ENCODE measurements around the gene N4BP2L2. TPM values are rescaled to one million over a fixed set of nuclear protein-coding genes. Genes with fewer than 3 reads are reported as not detected.
A peak's percentile ranks its signal among the peaks of the same experiment; 100 is the strongest.

Gene N4BP2L2
- total and polyA plus RNA-seq, 2 of the 13 experiments (the other 11 are each of a cell fraction or from before 2014, with no cell fraction given): 58.9 to 81.2 TPM

DNA sequence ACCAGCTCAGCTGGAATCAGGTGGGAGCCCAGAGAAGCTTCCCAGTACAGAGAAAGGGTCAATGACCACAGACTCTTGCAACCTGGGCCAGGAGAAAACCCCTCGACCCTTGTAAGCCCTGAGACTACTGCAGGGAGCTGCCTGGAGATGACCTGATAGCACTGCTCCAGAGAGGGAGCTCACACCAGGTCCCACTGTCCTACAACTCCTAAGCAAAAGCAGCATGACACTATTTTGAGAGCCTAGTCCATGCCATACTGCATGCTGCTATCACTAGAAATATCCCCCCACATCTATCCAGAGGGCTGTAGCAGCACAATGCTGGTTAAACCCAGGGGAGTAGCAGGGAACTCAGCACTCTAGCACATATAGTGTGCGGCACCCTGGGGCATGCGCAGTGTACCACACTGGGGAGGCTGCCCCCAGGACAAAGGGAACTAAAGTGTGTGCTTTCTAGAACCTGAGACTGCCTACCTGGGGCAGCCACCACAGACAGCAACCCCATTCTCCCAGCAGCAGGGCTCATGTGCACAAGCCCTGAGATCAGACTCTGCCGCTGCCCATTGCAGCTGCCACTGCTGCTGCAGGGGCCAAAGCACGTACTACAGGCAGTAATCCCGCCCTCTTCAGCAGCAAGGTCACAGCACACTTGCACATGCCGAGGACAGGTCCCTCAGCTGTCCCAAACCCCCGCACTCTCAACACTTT is 83.6 kb downstream of the N4BP2L2 start (continued):
- TF ChIP-seq SMAD3 (CRISPR knock-in tag; IDR thresholded peaks at IDR 0.05): 0 out of 2 replicates have a peak, but pooled peaks have one; percentile 33
- TF ChIP-seq LBX2 (CRISPR knock-in tag; IDR thresholded peaks at IDR 0.05; ENCODE audit: borderline replicate concordance): no peak
- no peak for TF ChIP-seq PCBP1 (IDR thresholded peaks at IDR 0.05; ENCODE audit: borderline replicate concordance, low read depth, low read length)
- TF ChIP-seq ZNF451 (CRISPR knock-in tag; IDR thresholded peaks at IDR 0.05): 0 out of 2 replicates have a peak, but pooled peaks have one; percentile 37
- peak; percentile 85 for TF ChIP-seq HDAC2 (CRISPR knock-in tag; IDR thresholded peaks at IDR 0.05)
- no peak for TF ChIP-seq ARHGAP35 (CRISPR knock-in tag; IDR thresholded peaks at IDR 0.05; ENCODE audit: borderline replicate concordance)
- no peak for TF ChIP-seq THAP11 (CRISPR knock-in tag; IDR thresholded peaks at IDR 0.05)
- no peak for TF ChIP-seq HCFC1 (IDR thresholded peaks at IDR 0.05; ENCODE audit: low read depth, low read length)
- no peak for TF ChIP-seq ZNF468 (CRISPR knock-in tag; IDR thresholded peaks at IDR 0.05)
- TF ChIP-seq, protein P1, sequence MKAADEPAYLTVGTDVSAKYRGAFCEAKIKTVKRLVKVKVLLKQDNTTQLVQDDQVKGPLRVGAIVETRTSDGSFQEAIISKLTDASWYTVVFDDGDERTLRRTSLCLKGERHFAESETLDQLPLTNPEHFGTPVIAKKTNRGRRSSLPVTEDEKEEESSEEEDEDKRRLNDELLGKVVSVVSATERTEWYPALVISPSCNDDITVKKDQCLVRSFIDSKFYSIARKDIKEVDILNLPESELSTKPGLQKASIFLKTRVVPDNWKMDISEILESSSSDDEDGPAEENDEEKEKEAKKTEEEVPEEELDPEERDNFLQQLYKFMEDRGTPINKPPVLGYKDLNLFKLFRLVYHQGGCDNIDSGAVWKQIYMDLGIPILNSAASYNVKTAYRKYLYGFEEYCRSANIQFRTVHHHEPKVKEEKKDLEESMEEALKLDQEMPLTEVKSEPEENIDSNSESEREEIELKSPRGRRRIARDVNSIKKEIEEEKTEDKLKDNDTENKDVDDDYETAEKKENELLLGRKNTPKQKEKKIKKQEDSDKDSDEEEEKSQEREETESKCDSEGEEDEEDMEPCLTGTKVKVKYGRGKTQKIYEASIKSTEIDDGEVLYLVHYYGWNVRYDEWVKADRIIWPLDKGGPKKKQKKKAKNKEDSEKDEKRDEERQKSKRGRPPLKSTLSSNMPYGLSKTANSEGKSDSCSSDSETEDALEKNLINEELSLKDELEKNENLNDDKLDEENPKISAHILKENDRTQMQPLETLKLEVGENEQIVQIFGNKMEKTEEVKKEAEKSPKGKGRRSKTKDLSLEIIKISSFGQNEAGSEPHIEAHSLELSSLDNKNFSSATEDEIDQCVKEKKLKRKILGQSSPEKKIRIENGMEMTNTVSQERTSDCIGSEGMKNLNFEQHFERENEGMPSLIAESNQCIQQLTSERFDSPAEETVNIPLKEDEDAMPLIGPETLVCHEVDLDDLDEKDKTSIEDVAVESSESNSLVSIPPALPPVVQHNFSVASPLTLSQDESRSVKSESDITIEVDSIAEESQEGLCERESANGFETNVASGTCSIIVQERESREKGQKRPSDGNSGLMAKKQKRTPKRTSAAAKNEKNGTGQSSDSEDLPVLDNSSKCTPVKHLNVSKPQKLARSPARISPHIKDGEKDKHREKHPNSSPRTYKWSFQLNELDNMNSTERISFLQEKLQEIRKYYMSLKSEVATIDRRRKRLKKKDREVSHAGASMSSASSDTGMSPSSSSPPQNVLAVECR (CRISPR knock-in tag; IDR thresholded peaks at IDR 0.05; ENCODE audit: borderline replicate concordance): peak; percentile 60; the same call in 1 of the 2 replicates
- peak; percentile 38; the same call in 1 of the 2 replicates for TF ChIP-seq BCL6 (CRISPR knock-in tag; IDR thresholded peaks at IDR 0.05)
- TF ChIP-seq ZNF781 (CRISPR knock-in tag; IDR thresholded peaks at IDR 0.05; ENCODE audit: borderline replicate concordance, not compliant biosample characterization): no peak
- TF ChIP-seq HNRNPLL (IDR thresholded peaks at IDR 0.05; ENCODE audit: low read depth, low read length, poor library complexity, severe bottlenecking): peak; percentile 23
- TF ChIP-seq HIVEP1 (CRISPR knock-in tag; IDR thresholded peaks at IDR 0.05): no peak
- no peak for TF ChIP-seq ZC3H13 (CRISPR knock-in tag; IDR thresholded peaks at IDR 0.05)
- no peak for TF ChIP-seq CREB3 (CRISPR knock-in tag; IDR thresholded peaks at IDR 0.05)
- no peak for TF ChIP-seq CREBL2 (CRISPR knock-in tag; IDR thresholded peaks at IDR 0.05; ENCODE audit: borderline replicate concordance)
- TF ChIP-seq NFIB (CRISPR knock-in tag; IDR thresholded peaks at IDR 0.05; ENCODE audit: borderline replicate concordance): no peak
- TF ChIP-seq BRD4 (CRISPR knock-in tag; IDR thresholded peaks at IDR 0.05): no peak
- no peak for TF ChIP-seq ZFP37 (CRISPR knock-in tag; IDR thresholded peaks at IDR 0.05; ENCODE audit: borderline replicate concordance)
- TF ChIP-seq ETV6 (CRISPR knock-in tag; conservative IDR thresholded peaks at IDR 0.05): no peak
- no peak for TF ChIP-seq ZSCAN25 (CRISPR knock-in tag; IDR thresholded peaks at IDR 0.05)
- TF ChIP-seq DDIT3 (CRISPR knock-in tag; IDR thresholded peaks at IDR 0.05): no peak
- no peak for TF ChIP-seq TCF12 (IDR thresholded peaks at IDR 0.05)
- no peak for TF ChIP-seq TCF12 (CRISPR knock-in tag; IDR thresholded peaks at IDR 0.05)
- TF ChIP-seq KLF9 (CRISPR knock-in tag; IDR thresholded peaks at IDR 0.05; ENCODE audit: low read depth): no peak
